OCI-LY3 (cell line): Measurements from ENCODE around the gene NUBP2.

ENCODE experiments used
- H2AFZ ChIP-seq: fragments of 200-600, 300-600 bp; shearing (Covaris generic); 2 replicates; pipeline ENCODE4 v1.6.0; 2014; ENCODE audit warnings: antibody characterized with exemption, low read depth, low read length
- H3K27ac ChIP-seq: fragments of 200-600, 300-600 bp; sonication (generic); 2 replicates; pipeline ENCODE4 v1.5.1; 2014; ENCODE audit warnings: mild to moderate bottlenecking, low read length, moderate library complexity, mixed read lengths
- H3K27me3 ChIP-seq: fragments of 200-600, 300-600 bp; sonication (generic); 2 replicates; pipeline ENCODE4 v1.6.1; 2014; ENCODE audit warnings: low read depth, low read length, mixed read lengths
- H3K36me3 ChIP-seq: fragments of 200-600, 300-600 bp; sonication (generic); replicated peaks from 2 replicates; pipeline ENCODE3; 2014; ENCODE audit warnings: low read depth, low read length, mixed read lengths
- H3K4me1 ChIP-seq: fragments of 300-600, 200-600 bp; sonication (generic); 2 replicates; pipeline ENCODE4 v1.6.1; 2014; ENCODE audit warnings: low read length, mixed read lengths
- H3K4me2 ChIP-seq: fragments of 200-600, 300-600 bp; sonication (generic); 2 replicates; pipeline ENCODE4 v1.6.1; 2014; ENCODE audit warnings: low read length, mixed read lengths
- H3K4me3 ChIP-seq: fragments of 300-600, 200-600 bp; sonication (generic); 2 replicates; pipeline ENCODE4 v1.5.1; 2014; ENCODE audit warnings: antibody characterized with exemption, mild to moderate bottlenecking, low read length, moderate library complexity
- H3K79me2 ChIP-seq: fragments of 300-600, 200-600 bp; shearing (Covaris generic); 2 replicates; pipeline ENCODE4 v1.6.1; 2014; ENCODE audit warnings: mild to moderate bottlenecking, low read length, mixed read lengths
- H3K9ac ChIP-seq: fragments of 300-600, 200-600 bp; shearing (Covaris generic); 2 replicates; pipeline ENCODE4 v1.6.0; 2014; ENCODE audit warnings: mild to moderate bottlenecking, low read length, moderate library complexity
- H3K9me3 ChIP-seq: fragments of 200-600, 300-600 bp; shearing (Covaris generic); 2 replicates; pipeline ENCODE4 v1.6.1; 2014; ENCODE audit warnings: low read length, mixed read lengths; ENCODE audit not compliant: insufficient read depth
- H4K20me1 ChIP-seq: fragments of 200-600, 300-600 bp; sonication (generic); 2 replicates; pipeline ENCODE4 v1.6.1; 2016; ENCODE audit warnings: low read length, mixed read lengths; ENCODE audit not compliant: insufficient read depth
- CTCF ChIP-seq: fragments of 200-600, 300-600 bp; sonication (generic); IDR thresholded peaks from 2 replicates; pipeline ENCODE4 v1.5.1; 2014; ENCODE audit warnings: antibody characterized with exemption, low read length, low read depth
- EZH2phosphoT487 ChIP-seq: fragments of 200-600 bp; shearing (Covaris generic); IDR thresholded peaks from 2 replicates; pipeline ENCODE4 v1.6.1; 2018; ENCODE audit warnings: antibody characterized with exemption, mixed run types, low read depth

Gene NUBP2

GRCh38 chr16:1784977-1785845 lies 2.5 kb downstream of the NUBP2 start:
- Histone ChIP-seq H3K9ac (no peak overlapping the region), H3K4me3 (no peak overlapping the region), H3K79me2 (peaks cover 54% of the 10 kb centered on the region), H3K36me3 (no peaks in the 10 kb centered on the region), H3K9me3 (no peaks in the 10 kb centered on the region), H4K20me1 (no peaks in the 10 kb centered on the region), H2AFZ (no peak overlapping the region), H3K4me1 (peaks cover 11% of the 10 kb centered on the region), H3K4me2 (no peak overlapping the region), H3K27me3 (no peaks in the 10 kb centered on the region), H3K27ac (no peak overlapping the region)
- TF ChIP-seq EZH2phosphoT487 (no peak), CTCF (no peak)

DNA sequence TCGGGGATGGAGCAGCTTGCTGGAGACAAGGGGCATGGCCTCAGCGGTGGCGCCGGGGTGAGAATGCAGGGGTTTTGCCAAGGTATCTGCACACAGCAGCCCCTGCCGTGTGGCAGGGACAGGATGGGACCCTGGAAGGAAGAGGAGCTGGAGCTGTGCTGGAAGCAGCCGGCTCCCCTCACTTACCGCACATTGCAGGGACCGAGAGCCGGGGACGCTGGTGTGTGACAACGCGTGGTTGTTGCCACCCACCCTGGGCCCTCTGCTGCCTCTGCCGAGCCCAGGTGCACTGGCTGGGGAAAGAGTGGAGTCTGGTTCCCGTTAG lies 3.0 kb downstream of the NUBP2 start:
- Histone ChIP-seq H3K9ac (no peak overlapping the region), H3K27ac (no peak overlapping the region), H4K20me1 (no peaks in the 10 kb centered on the region), H3K27me3 (no peaks in the 10 kb centered on the region), H3K4me1 (peaks cover 11% of the 10 kb centered on the region), H2AFZ (no peak overlapping the region), H3K4me2 (no peak overlapping the region), H3K9me3 (no peaks in the 10 kb centered on the region), H3K36me3 (no peaks in the 10 kb centered on the region), H3K79me2 (peaks cover 54% of the 10 kb centered on the region), H3K4me3 (no peak overlapping the region)
- TF ChIP-seq CTCF (no peak), EZH2phosphoT487 (no peak)

- Histone ChIP-seq H3K4me2 (no peak overlapping the region), H3K4me1 (peaks cover 7% of the 10 kb centered on the region), H3K27ac (no peak overlapping the region), H4K20me1 (no peaks in the 10 kb centered on the region), H3K4me3 (no peak overlapping the region), H2AFZ (no peak overlapping the region), H3K27me3 (no peaks in the 10 kb centered on the region), H3K79me2 (peaks cover 53% of the 10 kb centered on the region), H3K36me3 (no peaks in the 10 kb centered on the region), H3K9me3 (no peaks in the 10 kb centered on the region), H3K9ac (no peak overlapping the region)
- no peak for TF ChIP-seq EZH2phosphoT487
- TF ChIP-seq CTCF = no peak
Observed at GRCh38 chr16:1786242-1787055, 3.7 kb downstream of the NUBP2 start.

GRCh38 chr16:1787056-1787321 lies 4.2 kb downstream of the NUBP2 start:
- no peaks in the 10 kb centered on the region for H3K36me3 ChIP-seq
- no peaks in the 10 kb centered on the region for H3K27me3 ChIP-seq
- no peak overlapping the region for H3K9ac ChIP-seq
- no peak overlapping the region for H3K4me2 ChIP-seq
- H3K9me3 ChIP-seq = no peaks in the 10 kb centered on the region
- H3K4me3 ChIP-seq = no peak overlapping the region
- TF ChIP-seq CTCF = no peak
- TF ChIP-seq EZH2phosphoT487 = no peak
- H3K27ac ChIP-seq = no peak overlapping the region
- H2AFZ ChIP-seq = no peak overlapping the region
- H3K79me2 ChIP-seq = peaks cover 48% of the 10 kb centered on the region
- H3K4me1 ChIP-seq = peaks cover 5% of the 10 kb centered on the region; the same call in 1 of the 2 replicates
- H4K20me1 ChIP-seq = no peaks in the 10 kb centered on the region
